ENCODE measurements around the gene KLHDC8A.

GRCh38 chr1:205351984-205352713, 4.6 kb downstream of the KLHDC8A start:
- TF ChIP-seq GATA2 (IDR thresholded peaks at IDR 0.05; ENCODE audit: low read depth, low read length) (no peak), GATA3 (IDR thresholded peaks at IDR 0.05; ENCODE audit: low read depth, low read length) (no peak)
